ENCODE data around the gene JADE1.

Gene JADE1

DNA sequence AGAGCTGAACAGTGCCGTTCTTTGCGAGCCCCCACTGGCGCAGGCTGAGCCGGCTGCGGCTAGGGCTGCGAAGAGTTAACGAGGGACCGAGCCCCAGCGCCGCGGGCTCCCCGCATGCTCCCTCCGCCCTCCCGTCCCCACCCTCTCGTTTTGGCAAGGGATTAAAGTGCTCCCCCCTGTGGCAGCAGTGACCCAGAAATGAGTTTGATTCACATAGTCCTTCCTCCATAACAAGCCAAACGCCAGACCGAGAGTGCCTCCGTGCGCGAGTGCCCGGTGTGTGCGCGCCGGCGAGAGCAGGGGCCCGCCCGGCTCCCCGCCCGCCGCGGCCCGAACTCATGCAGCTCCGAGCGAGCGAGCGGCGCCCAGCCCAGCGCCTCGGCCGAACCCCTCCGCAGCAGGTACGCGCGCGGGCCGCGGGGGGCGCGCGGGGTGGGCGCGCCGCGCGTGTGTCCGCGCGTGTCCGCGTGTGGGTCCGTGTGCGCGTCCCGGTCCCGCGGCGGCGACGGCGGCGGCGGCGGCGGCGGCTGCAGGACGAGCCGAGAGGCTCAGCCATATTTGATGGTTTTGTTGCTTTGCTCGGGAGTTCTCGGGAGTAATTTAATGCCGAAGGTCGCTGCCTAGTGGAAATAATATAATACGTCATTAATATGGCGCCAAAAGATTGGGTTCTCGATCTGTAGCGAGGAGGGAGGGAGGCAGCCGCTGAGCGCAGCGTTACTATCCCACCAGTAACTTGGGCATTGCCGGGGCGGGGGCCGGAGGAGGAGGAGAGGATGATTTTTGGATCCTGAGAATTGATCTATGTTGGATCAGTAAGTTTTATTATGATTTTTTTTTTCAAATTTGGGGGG lies at the start of gene JADE1:
TSS of gene JADE1 (plus strand) at position 224 of the 854 bp plus-strand sequence. CDS start 22,059 bp downstream, outside the sequence.
- peak; percentile 95 for DNase-seq (ENCODE audit: low read depth)

GRCh38 chr4:128766781-128767180 lies 42.7 kb upstream of the JADE1 start:
- no peak for DNase-seq (ENCODE audit: low read depth)

DNA sequence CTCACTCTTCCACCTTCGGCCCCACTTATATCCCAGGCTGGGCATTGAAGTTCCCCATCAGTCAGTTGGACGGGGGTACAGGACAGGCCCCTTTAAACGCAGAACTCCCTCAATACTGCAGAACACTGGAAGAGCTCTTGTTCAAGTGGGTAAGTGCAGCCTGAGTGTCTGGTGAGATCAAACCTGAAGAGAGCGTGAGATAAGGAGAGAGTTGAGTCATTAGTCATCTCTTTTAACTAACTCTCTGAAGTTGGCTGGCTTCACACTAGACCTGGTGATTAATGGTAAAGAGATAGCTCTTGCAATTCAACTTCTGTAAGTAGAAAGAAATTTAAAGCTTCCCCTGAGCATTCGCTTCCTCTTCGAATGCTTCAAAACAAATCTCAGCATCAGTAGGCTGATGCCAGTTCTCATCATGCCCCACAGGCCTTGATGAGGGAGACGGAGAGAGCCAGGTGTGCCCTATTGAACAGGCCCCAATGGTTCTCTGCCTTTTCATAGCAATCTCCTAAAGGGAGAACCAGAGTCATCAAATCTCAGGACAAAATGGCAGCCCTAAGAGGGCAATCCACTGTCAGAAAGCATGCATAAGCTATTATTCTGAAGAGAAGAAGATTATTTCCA lies 41.0 kb upstream of the JADE1 start:
- peak; percentile 7 for DNase-seq (ENCODE audit: low read depth)

- DNase-seq (ENCODE audit: low read depth), result no peak
These were observed 40.5 kb upstream of the JADE1 start for GRCh38 chr4:128769011-128769410.

- DNase-seq (ENCODE audit: low read depth), result no peak
These were observed 38.7 kb upstream of the JADE1 start for GRCh38 chr4:128770807-128771206.

DNA sequence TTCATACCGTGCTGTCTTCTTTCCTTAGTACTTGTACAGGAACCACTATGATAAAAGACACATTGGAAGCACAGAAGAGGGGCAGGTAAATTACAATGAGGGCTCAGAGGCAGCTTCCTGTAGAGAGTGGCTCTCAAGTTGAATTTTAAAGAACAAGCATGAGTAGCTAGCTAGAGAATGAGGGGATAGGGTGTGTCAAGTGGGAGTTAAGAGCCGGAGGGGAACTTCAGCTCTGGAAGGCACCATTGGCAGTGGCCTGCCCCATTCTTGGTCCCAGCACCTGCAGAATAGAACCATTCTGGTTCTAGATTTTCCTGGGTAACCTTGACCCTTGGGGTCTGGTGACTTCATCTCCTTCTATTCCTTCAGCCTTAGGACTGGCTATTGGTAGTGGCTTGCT lies 34.0 kb upstream of the JADE1 start:
- no peak for DNase-seq (ENCODE audit: low read depth)

DNA sequence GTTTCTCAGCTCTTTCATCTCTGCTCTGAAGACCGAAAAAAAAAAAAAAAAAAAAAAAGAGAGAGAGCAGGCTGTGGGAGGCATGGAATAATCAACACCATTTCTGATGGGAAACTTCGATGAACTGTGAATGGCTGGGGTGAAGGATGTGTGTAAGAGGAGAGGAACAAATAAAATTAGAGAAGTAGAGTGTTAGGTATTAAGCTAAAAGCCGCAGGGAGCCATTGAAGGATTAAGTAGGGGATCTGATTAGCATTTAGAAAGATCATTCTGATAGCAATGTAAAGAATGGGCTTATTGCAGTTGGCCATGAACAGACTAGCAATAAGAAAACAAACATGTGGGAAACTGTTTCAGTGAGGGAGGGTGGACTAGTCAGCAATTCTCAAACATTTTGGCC lies 33.6 kb upstream of the JADE1 start:
- DNase-seq (ENCODE audit: low read depth), result no peak

DNA sequence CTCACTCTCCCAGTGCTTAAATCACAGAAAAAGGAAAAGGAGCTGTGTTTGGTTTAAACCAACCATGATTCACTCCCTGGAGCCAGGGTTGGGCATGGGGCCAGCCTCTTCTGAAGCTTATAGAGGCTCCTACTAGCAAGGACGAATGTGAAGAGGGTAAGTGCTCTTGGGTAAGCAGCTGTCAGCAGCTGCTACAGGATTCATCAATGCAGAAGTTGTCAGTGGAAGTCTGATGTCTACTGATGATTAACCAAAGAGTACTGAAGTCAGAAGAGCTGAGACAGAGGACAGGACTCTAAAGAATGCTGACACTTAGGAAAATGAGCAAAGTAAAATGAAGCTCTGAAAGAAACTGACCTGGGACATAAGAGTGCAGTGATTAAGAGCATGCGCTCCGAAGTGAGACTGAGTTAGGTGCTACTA lies 32.7 kb upstream of the JADE1 start:
- peak; percentile 96 for DNase-seq (ENCODE audit: low read depth)

- DNase-seq (ENCODE audit: low read depth), result no peak
These were observed 28.8 kb upstream of the JADE1 start for GRCh38 chr4:128780688-128781087.

DNA sequence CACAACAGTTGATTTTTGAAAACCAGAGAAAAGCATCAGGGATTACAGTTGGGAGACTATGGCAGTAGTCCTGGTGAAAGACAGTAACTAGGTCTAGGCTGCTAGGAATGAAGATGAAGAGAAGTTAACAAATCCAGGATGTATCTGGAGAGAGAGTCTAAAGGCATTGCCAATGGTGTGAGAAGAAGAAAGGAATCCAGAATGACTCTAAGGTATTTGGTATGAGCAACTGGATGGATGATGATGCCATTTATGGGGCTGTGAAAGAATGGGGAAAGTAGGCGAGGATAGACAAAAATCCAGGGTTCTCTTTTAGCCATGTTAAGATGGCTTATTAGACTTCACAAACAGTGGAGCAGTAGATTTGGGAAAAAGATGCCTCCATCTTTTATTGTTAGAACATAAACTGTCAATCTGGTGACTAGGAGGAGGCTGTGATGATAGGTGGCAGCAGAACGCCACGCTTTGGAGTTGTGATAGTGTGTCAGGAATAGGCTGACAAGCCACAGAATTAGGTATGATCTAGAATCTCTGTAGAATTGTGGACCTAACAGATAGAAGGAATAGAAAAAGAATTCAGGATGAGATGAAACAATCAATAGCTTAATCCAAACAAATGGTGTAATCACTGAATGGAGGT lies 27.3 kb upstream of the JADE1 start:
- DNase-seq (ENCODE audit: low read depth), result peak; percentile 63

DNA sequence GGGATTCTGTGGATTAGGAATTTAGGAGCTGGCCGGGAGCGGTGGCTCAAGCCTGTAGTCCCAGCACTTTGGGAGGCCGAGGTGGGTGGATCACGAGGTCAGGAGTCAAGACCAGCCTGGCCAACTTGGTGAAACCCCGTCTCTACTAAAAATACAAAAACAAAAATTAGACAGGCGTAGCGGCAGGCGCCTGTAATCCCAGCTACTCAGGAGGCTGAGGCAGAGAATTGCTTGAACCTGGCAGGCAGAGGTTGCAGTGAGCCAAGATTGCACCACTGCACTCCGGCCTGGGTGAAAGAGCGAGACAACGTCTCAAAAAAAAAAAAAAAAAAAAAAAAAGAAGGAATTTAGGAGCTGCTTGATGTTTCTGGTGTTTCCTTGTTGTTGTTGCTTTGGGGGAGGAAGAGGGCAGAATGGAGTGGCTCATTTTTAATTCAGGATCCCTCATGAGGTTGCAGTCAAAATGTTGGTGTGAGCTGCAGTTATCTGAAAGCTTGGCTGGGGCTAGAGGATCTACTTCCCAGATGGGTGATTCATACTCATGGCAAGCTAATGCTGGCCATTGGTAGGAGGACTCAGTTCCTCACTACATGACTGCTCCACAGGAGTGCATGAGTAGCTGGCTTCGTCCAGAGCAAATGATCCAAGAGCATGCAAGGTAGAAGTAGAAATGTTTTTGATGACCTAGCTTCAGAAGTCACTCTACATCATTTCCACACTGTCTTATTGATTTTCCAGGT lies 26.5 kb upstream of the JADE1 start:
- DNase-seq (ENCODE audit: low read depth), result peak; percentile 45

- DNase-seq (ENCODE audit: low read depth), result no peak
These were observed 21.8 kb upstream of the JADE1 start for GRCh38 chr4:128787509-128788311.

DNA sequence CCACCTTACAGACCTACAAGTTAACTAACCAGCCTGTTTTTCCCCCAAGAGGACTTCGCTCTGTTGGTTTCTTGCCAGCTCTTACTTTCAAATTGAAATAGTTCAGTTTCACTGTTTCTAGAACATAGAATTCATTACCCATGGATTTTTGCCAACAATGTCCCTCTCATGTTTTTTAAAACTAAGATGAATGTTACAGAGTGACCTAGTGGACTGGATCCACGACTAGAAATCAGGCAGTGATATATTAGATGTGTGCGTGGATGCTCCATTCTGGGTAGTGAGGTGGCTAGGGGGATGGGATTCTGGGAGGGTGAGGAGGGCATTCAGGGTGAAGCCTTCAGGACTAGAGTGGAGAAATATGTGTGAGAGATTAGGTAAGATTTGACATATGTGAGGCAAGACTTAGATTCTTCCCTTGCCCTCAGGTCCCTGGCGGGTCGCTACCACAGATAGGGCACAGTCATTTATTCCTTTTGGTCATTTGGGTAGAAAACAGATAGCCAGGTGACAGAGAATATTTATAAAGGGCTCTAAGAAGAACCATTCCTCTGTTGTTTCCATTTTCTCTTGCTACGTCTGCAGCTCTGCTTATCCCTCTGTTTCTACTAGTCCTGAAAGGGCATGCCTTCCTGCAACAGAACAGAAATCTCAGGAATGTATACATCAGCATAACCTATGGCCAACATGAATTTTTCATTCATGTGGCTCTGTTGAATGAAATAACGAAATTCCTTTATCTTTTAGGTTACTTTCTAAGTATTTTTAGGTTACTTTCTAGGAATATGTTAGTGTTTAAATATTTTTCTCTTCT lies 15.4 kb upstream of the JADE1 start:
- DNase-seq (ENCODE audit: low read depth), result peak; percentile 8

- peak; percentile 6 for DNase-seq (ENCODE audit: low read depth)
These were observed 12.6 kb upstream of the JADE1 start for GRCh38 chr4:128796934-128797333.

- DNase-seq (ENCODE audit: low read depth), result no peak
These were observed 9.2 kb upstream of the JADE1 start for GRCh38 chr4:128800284-128800683.

DNA sequence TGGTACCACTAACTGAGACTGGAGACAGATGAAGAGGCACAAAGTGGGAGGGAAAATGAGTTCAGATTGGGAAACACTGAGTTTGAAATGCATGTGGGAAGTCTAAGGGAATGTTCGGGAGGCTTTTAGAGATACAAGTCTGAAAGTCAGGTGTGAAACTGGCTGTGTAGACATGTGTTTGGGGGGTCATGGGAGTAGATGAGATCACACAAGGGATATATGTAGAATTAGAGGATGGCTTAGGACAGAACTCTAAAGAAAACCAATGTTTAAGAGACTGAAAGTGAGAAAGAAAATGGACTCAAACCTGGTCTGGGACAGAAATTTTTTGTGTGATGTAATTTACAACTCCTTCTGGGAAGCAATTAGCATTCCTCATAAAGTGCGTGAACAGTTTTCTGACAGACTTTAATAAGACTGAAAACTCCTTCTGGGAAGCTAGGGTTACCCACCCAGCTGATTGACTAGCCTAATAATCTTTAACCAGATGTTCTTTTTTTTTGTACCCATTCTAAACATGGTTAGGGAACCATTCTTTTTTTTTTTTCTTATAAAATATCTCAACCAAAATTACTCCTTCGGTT lies 8.7 kb upstream of the JADE1 start:
- no peak for DNase-seq (ENCODE audit: low read depth)

DNA sequence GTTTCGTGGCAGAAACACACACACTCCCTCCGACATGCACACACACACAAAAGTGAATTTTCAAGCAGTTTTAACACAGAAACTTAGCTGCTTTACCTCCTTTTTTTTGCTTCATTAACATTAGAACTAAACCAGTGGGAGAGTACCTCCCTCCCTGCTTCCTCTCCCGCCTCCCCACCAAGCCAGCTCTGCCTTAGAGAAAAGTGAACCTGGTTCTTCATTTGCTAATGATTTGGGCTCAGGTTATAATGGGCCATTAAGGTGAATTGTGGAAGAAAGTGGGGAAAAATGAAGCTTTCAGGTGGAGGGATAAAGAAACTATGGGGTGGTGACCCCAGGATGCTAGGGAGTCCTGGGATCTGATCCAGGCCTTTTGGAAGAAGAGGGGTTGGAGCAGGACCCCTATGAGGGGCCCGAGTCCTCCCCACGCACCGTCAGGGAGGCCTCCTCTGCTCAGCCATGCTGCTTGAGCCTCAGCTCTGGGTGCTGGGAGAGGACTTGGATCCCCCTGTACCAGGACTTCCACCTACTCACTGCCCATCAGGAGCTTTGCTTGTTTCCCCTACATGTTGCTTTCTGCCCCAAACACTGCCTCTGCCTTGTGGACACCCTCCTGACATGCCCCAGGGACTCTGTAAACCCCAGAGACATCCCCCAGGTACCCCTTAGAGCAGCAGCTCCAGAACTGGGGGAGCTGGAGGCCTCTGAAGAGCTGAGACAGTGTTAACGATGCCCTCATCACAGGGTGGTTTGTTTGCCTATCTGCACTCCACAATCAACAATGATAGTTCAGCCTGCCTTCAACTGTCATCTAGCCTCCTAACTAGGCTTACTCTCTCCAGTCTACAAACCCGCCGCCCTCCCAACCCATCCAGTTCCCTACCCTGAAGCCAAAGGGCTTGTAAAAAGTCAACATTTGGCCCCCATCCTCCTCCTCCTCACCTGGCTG lies 6.5 kb upstream of the JADE1 start:
- no peak for DNase-seq (ENCODE audit: low read depth)

DNA sequence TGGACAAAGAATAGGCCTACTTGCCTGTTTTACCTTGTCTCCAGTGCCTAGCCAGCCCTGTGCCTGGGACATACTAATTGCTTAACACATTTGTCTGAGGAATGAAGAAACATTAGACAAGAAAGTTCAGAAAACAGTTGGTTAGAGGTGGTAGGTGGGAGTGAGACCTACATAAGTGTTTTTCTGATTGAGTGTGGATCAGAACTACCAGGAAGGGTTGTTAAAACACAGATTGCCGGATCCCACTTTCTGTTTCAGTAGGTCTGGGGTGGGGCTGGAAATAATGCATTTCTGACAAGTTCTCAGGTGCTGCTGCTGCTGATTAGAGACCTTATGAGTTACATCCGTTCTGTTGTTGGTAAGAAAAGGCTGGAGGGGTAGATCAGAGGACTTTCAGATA lies 5.7 kb upstream of the JADE1 start:
- DNase-seq (ENCODE audit: low read depth), result no peak

GRCh38 chr4:128810331-128810870 lies 901 bp downstream of the JADE1 start:
- DNase-seq (ENCODE audit: low read depth), result peak; percentile 49
